GM13977 (cell line): ENCODE data around the gene IAH1.
"Not testable (repeated sequence)": the region's sequence is repeated elsewhere in the genome, so short reads cannot be mapped to it uniquely, and the experiment has no call there.

ENCODE experiments used
- DNase-seq: peaks from one replicate; pipeline ENCODE4 v3.0.0; 2012; ENCODE audit warnings: low spot score
- CTCF ChIP-seq: IDR thresholded peaks from 2 replicates; pipeline ENCODE4 v1.5.1; 2012; ENCODE audit warnings: mild to moderate bottlenecking, control low read depth; ENCODE audit not compliant: insufficient read depth; ENCODE audit errors: extremely low read depth, missing control alignments
- in situ Hi-C: fragments of 300-500 bp; cut with MboI; formaldehyde crosslinking; loops from one replicate; pipeline ENCODE4 v1.12.0; 2022; ENCODE audit warnings: low sequenced_read_pairs, low pct_unique_long_range_greater_than_20kb, mixed read lengths, inconsistent platforms; ENCODE audit not compliant: unreplicated experiment

Gene IAH1

DNA sequence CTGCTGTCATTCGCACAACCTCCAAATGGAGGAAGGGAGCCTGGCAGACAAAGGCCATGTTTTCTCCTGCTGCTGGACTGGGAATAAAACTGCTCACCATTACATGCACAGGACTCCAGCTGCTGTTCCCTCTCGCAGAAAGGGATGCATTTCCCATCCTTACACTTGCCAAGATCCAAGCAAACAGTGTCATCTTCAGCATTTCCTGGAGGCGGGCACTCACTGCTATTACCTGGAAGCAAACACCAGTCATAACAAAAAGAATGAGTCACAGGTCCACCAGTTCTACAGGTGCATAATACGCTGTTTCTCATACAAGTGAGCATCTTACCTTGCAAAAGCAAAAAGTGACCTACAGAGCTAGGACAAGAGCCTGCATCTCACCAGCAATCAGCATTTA lies 22.7 kb downstream of the IAH1 start:
- DNase-seq: no peak
- no peak for TF ChIP-seq CTCF
- in situ Hi-C loops: no loop called here

DNA sequence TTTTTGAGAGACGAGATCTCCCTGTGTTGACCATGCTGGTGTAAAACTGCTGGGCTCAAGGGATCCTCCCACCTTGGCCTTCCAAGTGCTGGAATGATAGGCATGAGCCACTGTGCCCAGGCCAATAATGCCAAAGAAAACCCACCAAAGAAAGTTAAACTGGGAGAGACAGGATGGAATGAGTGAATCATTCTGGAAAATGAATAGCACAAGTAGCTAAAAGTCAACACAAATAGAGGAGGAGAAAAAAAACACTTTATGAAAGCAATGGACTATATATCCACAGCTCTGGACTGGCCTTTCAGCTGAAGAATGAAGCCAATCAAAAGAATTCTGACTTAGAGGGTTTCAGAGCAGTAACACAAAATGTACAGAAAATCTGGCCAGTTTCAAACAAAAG lies 23.9 kb downstream of the IAH1 start:
- no peak for TF ChIP-seq CTCF
- in situ Hi-C loops: no loop called here

DNA sequence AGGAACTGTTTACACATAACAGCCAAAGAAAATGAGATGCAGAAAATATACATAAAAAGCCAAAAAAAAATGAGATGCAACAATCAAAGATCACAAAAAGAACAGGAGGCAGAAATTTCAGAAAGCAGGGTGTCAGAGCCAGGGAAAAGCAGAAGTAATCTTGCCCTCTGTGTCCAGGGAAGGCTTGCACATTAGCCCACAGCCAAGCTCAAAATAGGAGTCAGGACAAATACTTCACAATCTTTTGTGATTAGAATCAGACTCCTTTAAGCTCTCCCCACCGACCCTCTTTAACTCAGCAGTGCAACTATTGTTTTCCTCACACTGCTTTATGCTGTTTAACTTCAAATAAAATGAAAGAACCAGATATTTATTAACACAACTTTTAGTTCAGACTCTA lies 34.6 kb downstream of the IAH1 start:
- no peak for DNase-seq
- in situ Hi-C loops: no loop called here
- no peak for TF ChIP-seq CTCF

More for the DNA sequence above, 23.9 kb downstream of the IAH1 start:
- no peak for DNase-seq

DNA sequence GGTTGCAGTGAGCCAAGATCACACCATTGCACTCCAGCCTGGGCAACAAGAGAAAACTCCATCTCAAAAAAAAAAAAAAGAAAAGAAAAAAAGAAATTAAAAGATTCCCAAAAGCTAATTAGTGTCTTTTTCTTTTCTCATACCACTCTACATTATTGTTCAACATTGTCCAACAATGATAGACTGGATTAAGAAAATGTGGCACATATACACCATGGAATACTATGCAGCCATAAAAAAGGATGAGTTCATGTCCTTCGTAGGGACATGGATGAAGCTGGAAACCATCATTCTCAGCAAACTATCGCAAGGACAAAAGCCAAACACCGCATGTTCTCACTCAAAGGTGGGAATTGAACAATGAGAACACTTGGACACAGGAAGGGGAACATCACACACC lies 39.6 kb downstream of the IAH1 start:
- in situ Hi-C loops: not testable (repeated sequence)

DNA sequence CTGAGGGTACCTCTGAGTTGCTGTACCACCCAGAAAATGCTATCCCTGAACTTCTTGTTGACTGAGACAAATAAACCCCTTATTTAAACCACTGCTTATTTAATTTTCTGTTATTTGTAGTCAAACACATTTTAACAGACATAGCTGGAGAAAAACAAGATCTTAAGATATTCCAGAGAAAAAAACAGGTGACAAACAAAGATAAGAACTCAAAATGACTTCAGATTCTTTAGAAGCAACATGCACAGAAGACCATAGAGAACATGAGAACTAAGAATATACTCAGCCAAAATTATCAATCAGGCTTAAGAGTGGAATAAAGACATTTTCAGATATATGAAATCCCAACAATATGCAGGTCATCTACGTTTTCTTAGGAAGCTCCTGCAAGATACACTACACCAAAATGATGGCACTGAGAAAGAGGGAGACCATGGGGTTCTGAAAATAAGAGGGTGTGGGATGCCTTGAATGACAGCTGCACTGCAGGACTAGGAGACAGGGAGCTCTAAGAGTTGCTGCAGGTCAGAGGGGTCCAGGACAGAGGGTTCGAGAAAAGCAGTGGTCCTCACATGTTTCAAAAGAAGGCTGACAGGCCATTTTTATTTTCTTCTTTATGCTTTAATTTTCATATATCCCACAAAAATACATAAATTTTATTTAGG lies 42.9 kb downstream of the IAH1 start:
- no peak for DNase-seq
- in situ Hi-C loops: no loop called here
- no peak for TF ChIP-seq CTCF

More for the DNA sequence above, 39.6 kb downstream of the IAH1 start:
- not testable (repeated sequence) for DNase-seq

- no peak for TF ChIP-seq CTCF
- DNase-seq: no peak
- in situ Hi-C loops: no loop called here
Observed at GRCh38 chr2:9518163-9518562, 43.8 kb downstream of the IAH1 start.

DNA sequence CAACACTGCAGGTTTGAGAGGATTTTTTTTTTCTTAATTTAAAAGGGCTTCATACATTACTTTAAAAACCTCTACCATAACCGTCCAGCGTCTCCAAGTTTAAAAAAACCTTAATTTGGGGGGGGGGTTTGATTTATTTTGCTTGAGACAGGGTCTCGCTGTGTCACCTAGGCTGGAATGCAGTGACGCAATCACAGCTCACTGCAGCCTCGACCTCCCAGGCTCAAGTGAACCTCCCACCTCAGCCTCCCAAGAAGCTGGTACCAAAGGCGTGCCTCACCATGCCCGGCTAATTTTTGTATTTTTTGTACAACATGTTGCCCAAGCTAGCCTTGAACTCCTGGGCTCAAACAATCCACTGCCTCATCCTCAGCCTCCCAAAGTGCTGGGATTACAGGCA lies 44.4 kb downstream of the IAH1 start:
- TF ChIP-seq CTCF: no peak
- DNase-seq: no peak
- in situ Hi-C loops: no loop called here
